Natural killer cell (primary cell): ENCODE results near the gene NAP1L4. TPM values are rescaled to one million over a fixed set of nuclear protein-coding genes. Genes with fewer than 3 reads are reported as not detected.
A peak's percentile ranks its signal among the peaks of the same experiment; 100 is the strongest.

Experiments
- ATAC-seq, 3 donors: fragments of 150-1000 bp in 2 of 3; fragments of 200-7000 bp in 1 of 3; cut with Tn5 transposase; 1 replicate in 1 of 3; 2 replicates in 2 of 3; pipeline ENCODE4 v1.10.0; 2021; ENCODE audit warnings: mild to moderate bottlenecking in 2 of 3, moderate library complexity in 2 of 3
- DNase-seq, 2 donors: peaks; one replicate each; pipeline versions ENCODE4 v3.0.0 to v3.0.0-alpha.2; 2013 to 2021; ENCODE audit warnings: mixed read lengths in 1 of 2
- H3K27ac ChIP-seq: one replicate; pipeline ENCODE4 v1.5.1; 2013; ENCODE audit warnings: mild to moderate bottlenecking, low read length
- H3K27me3 ChIP-seq: one replicate; pipeline ENCODE4 v1.6.1; 2013; ENCODE audit warnings: low read length; ENCODE audit not compliant: control insufficient read depth, insufficient read depth
- H3K36me3 ChIP-seq: one replicate; pipeline ENCODE4 v1.6.1; 2013; ENCODE audit warnings: low read length; ENCODE audit not compliant: control insufficient read depth, insufficient read depth
- H3K4me1 ChIP-seq: one replicate; pipeline ENCODE4 v1.6.1; 2013; ENCODE audit warnings: low read length; ENCODE audit not compliant: control insufficient read depth, insufficient read depth
- H3K4me3 ChIP-seq: one replicate; pipeline ENCODE4 v1.5.1; 2013; ENCODE audit warnings: low read length
- H3K9me3 ChIP-seq: one replicate; pipeline ENCODE4 v1.6.1; 2013; ENCODE audit warnings: low read length; ENCODE audit not compliant: control insufficient read depth, insufficient read depth
- H3K27ac Mint-ChIP-seq, 2 donors: one replicate each; pipeline ENCODE4 v1.8.0; 2022; ENCODE audit warnings: mild to moderate bottlenecking in 2 of 2, mixed read lengths in 2 of 2, moderate library complexity in 1 of 2
- H3K27me3 Mint-ChIP-seq, 2 donors: one replicate each; pipeline ENCODE4 v1.8.0; 2022; ENCODE audit warnings: low read depth in 2 of 2, mixed read lengths in 2 of 2
- H3K36me3 Mint-ChIP-seq: one replicate; pipeline ENCODE4 v1.8.0; 2022; ENCODE audit warnings: mixed read lengths
- H3K4me1 Mint-ChIP-seq, 2 donors: one replicate each; pipeline ENCODE4 v1.8.0; 2022; ENCODE audit warnings: mixed read lengths in 2 of 2
- H3K4me3 Mint-ChIP-seq: one replicate; pipeline ENCODE4 v1.8.0; 2022; ENCODE audit warnings: mild to moderate bottlenecking, moderate library complexity, mixed read lengths
- H3K9me3 Mint-ChIP-seq, 2 donors: one replicate each; pipeline ENCODE4 v1.8.0; 2022; ENCODE audit warnings: mixed read lengths in 2 of 2
- WGBS: methylation state at CpG from one replicate; pipeline ENCODE4 v1.1.7; 2013; ENCODE audit warnings: missing lambda C conversion rate; ENCODE audit not compliant: insufficient coverage; 5-methylcytosine and 5-hydroxymethylcytosine counted together
- intact Hi-C: fragments of 100-400 bp; cut with micrococcal nuclease; formaldehyde crosslinking; loops from one replicate; pipeline ENCODE4 v1.14.2; 2022
- total RNA-seq, 4 donors: library from RNA; stranded (reverse); fragments of 120-200 nt in 1 of 4; gene quantifications; one replicate each; pipeline versions ENCODE4 v1.2.3 to v1.2.4, GENCODE V29; 2013 to 2022
- TF ChIP-seq, protein P1 (sequence below): fragments of 200-600 bp; IDR thresholded peaks from one replicate; pipeline ENCODE4 v1.8.0; 2022; ENCODE audit warnings: antibody characterized with exemption

The NAP1L4 gene
- total RNA-seq, 3 donors from 2014 or later (not counting 1 experiment from before 2014, with no cell fraction given) = 219 to 244 (median 237) TPM

DNA sequence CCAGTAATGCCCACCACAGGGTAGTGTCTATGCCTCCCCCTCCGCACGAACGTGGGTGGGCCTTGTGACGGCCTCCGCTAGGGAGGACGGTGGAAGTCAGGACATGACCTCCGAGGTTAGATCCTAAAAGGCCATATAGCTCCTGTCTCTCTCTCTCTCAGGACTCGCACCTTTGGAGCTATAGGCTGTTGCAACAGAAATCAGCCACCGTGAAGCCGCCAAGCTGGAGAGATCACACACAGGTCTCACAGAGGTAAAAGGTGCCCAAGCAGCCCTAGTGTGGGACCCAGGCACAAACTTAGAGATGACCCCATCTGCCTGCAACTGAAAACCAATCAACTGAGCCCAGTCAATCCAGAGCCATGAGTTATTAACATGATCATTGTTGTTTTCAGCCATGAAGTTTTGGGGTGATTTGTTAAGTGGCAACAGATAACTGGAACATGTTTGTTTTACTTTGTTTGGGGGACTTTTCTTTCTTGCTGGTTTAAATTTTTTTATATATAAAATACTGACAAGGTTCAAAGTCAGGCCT is 7.4 kb upstream of the NAP1L4 start:
- H3K27ac Mint-ChIP-seq = no peak overlapping the region
- no peak for DNase-seq
- H3K4me1 ChIP-seq = no peaks in the 10 kb centered on the region
- WGBS = 79% methylated on average over 10 of the region's 10 CpGs
- TF ChIP-seq, protein P1, sequence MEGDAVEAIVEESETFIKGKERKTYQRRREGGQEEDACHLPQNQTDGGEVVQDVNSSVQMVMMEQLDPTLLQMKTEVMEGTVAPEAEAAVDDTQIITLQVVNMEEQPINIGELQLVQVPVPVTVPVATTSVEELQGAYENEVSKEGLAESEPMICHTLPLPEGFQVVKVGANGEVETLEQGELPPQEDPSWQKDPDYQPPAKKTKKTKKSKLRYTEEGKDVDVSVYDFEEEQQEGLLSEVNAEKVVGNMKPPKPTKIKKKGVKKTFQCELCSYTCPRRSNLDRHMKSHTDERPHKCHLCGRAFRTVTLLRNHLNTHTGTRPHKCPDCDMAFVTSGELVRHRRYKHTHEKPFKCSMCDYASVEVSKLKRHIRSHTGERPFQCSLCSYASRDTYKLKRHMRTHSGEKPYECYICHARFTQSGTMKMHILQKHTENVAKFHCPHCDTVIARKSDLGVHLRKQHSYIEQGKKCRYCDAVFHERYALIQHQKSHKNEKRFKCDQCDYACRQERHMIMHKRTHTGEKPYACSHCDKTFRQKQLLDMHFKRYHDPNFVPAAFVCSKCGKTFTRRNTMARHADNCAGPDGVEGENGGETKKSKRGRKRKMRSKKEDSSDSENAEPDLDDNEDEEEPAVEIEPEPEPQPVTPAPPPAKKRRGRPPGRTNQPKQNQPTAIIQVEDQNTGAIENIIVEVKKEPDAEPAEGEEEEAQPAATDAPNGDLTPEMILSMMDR = no peak
- intact Hi-C loops = no loop called here
- H3K4me3 Mint-ChIP-seq = no peak overlapping the region
- H3K9me3 Mint-ChIP-seq = no peaks in the 10 kb centered on the region
- H3K27me3 Mint-ChIP-seq = no peaks in the 10 kb centered on the region
- no peaks in the 10 kb centered on the region for H3K27me3 ChIP-seq
- H3K36me3 Mint-ChIP-seq = no peaks in the 10 kb centered on the region
- H3K27ac ChIP-seq = no peak overlapping the region
- peaks cover 46% of the 10 kb centered on the region for H3K36me3 ChIP-seq
- no peak overlapping the region for H3K4me3 ChIP-seq
- H3K9me3 ChIP-seq = no peaks in the 10 kb centered on the region
- no peak for ATAC-seq
- no peaks in the 10 kb centered on the region for H3K4me1 Mint-ChIP-seq

DNA sequence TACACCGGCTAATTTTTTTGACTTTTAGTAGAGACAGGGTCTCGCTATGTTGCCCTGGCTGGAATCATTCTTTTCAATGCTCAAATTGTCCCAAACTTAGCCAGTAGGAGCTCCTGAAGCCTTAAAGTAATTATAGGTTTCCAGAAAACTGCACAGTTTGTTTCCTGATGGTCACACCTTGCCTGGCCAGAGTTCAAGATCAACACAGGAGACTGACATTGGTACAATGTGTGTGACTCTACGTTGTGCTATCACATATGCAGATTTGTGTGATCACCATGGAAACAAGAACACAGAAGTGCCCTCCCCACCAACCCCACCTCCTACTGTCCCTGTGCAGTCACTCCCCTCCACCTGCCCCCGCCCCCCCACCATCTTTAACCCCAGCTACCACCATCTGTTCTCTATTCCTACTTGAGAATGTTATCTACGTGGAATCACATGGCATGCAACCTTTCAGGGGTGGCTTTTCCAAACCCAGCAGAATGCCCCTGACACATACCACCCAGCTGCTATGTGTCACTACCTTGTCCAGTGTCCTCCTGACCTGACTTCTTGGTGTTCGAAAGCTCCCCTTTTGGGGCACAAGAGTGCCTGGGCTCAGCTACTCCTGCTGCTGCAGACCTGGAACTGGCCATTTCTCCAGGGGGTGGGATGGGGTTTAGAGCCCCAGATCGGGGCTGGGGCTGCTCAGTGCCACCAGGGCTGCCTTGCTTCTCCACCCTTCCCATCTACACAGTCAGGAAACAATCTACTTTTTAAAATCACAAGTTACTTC is 6.1 kb upstream of the NAP1L4 start:
- WGBS = 88% methylated on average over 5 of the region's 7 CpGs
- Mint-ChIP-seq H3K4me1 (no peaks in the 10 kb centered on the region), H3K27me3 (no peaks in the 10 kb centered on the region), H3K4me3 (no peak overlapping the region), H3K9me3 (no peaks in the 10 kb centered on the region), H3K27ac (peak overlapping the region in 1 of 2 donors; percentile 11), H3K36me3 (no peaks in the 10 kb centered on the region)
- DNase-seq = no peak
- Histone ChIP-seq H3K27me3 (no peaks in the 10 kb centered on the region), H3K27ac (no peak overlapping the region), H3K9me3 (no peaks in the 10 kb centered on the region), H3K4me3 (no peak overlapping the region), H3K4me1 (no peaks in the 10 kb centered on the region), H3K36me3 (peaks cover 36% of the 10 kb centered on the region)
- intact Hi-C loops = no loop called here
- ATAC-seq = no peak
- TF ChIP-seq, protein P1 = no peak

DNA sequence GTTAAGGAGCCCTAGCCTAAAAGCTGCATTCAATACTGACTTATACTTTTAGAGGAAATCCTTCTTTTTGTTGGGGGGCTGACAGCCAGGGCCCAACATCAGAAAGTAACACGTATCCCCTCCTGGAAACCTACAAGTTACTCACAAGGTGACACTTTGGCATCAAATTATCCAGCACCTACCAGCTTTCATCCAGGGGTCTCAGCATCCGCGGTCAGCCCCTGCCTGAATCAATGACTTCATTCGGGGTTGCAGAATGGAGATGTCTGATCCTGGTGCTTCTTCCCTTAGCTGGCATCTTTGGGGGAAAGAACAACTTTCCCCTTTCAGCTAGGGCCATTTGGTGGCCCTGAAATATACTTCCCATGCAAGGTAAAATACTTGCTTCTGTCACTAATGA is 5.3 kb upstream of the NAP1L4 start:
- Histone ChIP-seq H3K9me3 (no peaks in the 10 kb centered on the region), H3K27ac (no peak overlapping the region), H3K27me3 (no peaks in the 10 kb centered on the region), H3K4me3 (no peak overlapping the region), H3K36me3 (peaks cover 29% of the 10 kb centered on the region), H3K4me1 (peaks cover 7% of the 10 kb centered on the region)
- peaks cover 0 to 6% of the 10 kb centered on the region in 2 donors for H3K4me1 Mint-ChIP-seq
- no peaks in the 10 kb centered on the region for H3K27me3 Mint-ChIP-seq
- ATAC-seq = no peak
- no peak overlapping the region for H3K27ac Mint-ChIP-seq
- no peak for DNase-seq
- H3K4me3 Mint-ChIP-seq = no peak overlapping the region
- no peaks in the 10 kb centered on the region for H3K9me3 Mint-ChIP-seq
- TF ChIP-seq, protein P1 = no peak
- intact Hi-C loops = no loop called here
- 97% methylated on average over 4 of the region's 4 CpGs for WGBS
- H3K36me3 Mint-ChIP-seq = no peaks in the 10 kb centered on the region
